Spinal cord (tissue), 10 donors: ENCODE results near the gene PHKB. TPM values are rescaled to one million over a fixed set of nuclear protein-coding genes. Genes with fewer than 3 reads are reported as not detected.

Experiments used
- DNase-seq, 6 donors: peaks; one replicate each; pipeline versions ENCODE4 v3.0.0 to v3.0.0-alpha.2; 2013 to 2015; ENCODE audit warnings: low spot score in 6 of 6, low read depth in 4 of 6
- H3K27ac ChIP-seq: one replicate; pipeline ENCODE4 v1.5.1; 2013; ENCODE audit warnings: low read depth, low read length, control low read depth
- H3K27me3 ChIP-seq: one replicate; pipeline ENCODE4 v1.6.1; 2013; ENCODE audit warnings: low read length; ENCODE audit not compliant: control insufficient read depth, insufficient read depth
- H3K36me3 ChIP-seq: one replicate; pipeline ENCODE4 v1.6.1; 2013; ENCODE audit warnings: low read length; ENCODE audit not compliant: control insufficient read depth, insufficient read depth
- H3K4me1 ChIP-seq: one replicate; pipeline ENCODE4 v1.6.1; 2013; ENCODE audit warnings: low read length; ENCODE audit not compliant: control insufficient read depth, insufficient read depth
- H3K4me3 ChIP-seq: one replicate; pipeline ENCODE4 v1.5.1; 2013; ENCODE audit warnings: low read depth, low read length, control low read depth
- H3K9me3 ChIP-seq: one replicate; pipeline ENCODE4 v1.6.1; 2013; ENCODE audit warnings: low read length; ENCODE audit not compliant: control insufficient read depth, insufficient read depth
- WGBS: methylation state at CpG from one replicate; pipeline ENCODE4 v1.1.5; 2013; ENCODE audit warnings: missing lambda C conversion rate; ENCODE audit not compliant: insufficient coverage; 5-methylcytosine and 5-hydroxymethylcytosine counted together
- polyA plus RNA-seq, 2 donors: library from polyadenylated mRNA; unstranded; fragments of 120-200 nt; gene quantifications; one replicate each; pipeline ENCODE4 v1.2.1, GENCODE V29; 2013; ENCODE audit not compliant: insufficient read length in 2 of 2
- total RNA-seq, 2 donors: library from RNA; depleted of rRNA in 1 of 2; stranded (reverse); fragments of 120-200 nt in 1 of 2; fragments of >200 nt in 1 of 2; gene quantifications; one replicate each; pipeline versions ENCODE4 v1.2.3 to v1.2.4, GENCODE V29; 2013 to 2014
- donor health status: healthy.

The PHKB gene
- total and polyA plus RNA-seq, 4 donors: 78.5 to 141 (median 85.6) TPM

DNA sequence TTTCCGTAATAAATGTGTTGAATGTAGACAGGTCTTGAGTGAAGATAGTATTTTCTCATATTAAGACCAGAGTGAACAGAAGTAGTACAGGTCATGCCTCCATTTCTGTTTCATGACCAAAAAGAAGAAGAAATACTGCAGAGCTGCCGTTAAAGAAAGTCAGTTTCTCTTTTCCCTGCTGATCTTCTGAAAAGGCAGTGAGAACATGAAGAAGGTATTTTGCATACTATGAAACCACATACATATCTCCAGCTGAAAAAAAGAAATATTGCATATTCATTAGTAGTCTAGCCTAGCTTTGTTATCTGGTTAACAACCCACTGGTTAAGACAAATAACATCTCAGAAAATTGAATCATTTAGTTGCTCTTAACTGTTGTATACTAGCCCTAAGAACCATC lies 138.4 kb downstream of the PHKB start:
- H3K9me3 ChIP-seq: no peaks in the 10 kb centered on the region
- no CpG with 5 or more reads among the region's 2 CpGs for WGBS
- H3K27ac ChIP-seq: no peak overlapping the region
- H3K4me3 ChIP-seq: no peak overlapping the region
- H3K27me3 ChIP-seq: no peaks in the 10 kb centered on the region
- DNase-seq: no peak
- H3K36me3 ChIP-seq: peaks cover 3% of the 10 kb centered on the region
- H3K4me1 ChIP-seq: no peaks in the 10 kb centered on the region

DNA sequence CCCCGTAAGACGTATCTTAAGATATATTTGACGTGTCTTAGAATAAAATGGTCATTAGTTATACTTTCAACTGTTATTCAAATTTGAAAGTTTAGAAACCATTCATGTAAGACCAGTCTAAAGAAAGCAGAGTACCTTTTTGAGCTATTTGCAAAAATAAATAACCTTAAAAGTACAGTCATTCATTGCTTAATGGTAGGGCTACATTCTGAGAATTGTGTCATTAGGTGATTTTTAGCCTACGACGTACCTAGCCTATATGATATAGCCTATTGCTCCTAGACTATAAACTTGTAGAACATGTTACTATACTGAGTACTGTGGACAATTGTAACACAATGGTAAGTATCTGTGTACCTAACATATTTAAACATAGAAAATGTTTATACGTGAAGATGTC lies 139.2 kb downstream of the PHKB start:
- no peaks in the 10 kb centered on the region for H3K4me1 ChIP-seq
- no peaks in the 10 kb centered on the region for H3K27me3 ChIP-seq
- DNase-seq: no peak
- H3K27ac ChIP-seq: no peak overlapping the region
- no peaks in the 10 kb centered on the region for H3K9me3 ChIP-seq
- peaks cover 3% of the 10 kb centered on the region for H3K36me3 ChIP-seq
- H3K4me3 ChIP-seq: no peak overlapping the region
- WGBS: no CpG with 5 or more reads among the region's 6 CpGs

DNA sequence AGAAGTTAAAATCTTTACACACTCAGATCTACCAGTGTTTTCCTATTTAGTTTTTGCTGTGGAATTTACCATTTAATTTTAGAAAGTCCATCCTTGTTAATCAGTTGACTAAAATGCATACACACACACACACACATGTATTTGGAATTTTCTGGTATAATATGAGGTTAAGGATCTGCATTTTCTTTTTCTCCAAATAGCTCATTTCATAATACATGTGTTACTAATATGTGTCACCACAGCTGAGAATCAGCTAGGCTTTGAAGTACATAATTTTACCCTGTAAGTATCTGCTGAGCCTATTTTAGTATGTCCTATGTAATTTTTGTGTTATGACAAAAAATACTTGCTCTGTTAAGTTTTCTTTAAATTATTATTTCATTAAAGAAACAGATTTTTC lies 143.2 kb downstream of the PHKB start:
- Histone ChIP-seq H3K27ac (no peak overlapping the region), H3K36me3 (peaks cover 3% of the 10 kb centered on the region), H3K4me1 (no peaks in the 10 kb centered on the region), H3K9me3 (peaks cover 2% of the 10 kb centered on the region), H3K4me3 (no peak overlapping the region), H3K27me3 (no peaks in the 10 kb centered on the region)
- no peak for DNase-seq

DNA sequence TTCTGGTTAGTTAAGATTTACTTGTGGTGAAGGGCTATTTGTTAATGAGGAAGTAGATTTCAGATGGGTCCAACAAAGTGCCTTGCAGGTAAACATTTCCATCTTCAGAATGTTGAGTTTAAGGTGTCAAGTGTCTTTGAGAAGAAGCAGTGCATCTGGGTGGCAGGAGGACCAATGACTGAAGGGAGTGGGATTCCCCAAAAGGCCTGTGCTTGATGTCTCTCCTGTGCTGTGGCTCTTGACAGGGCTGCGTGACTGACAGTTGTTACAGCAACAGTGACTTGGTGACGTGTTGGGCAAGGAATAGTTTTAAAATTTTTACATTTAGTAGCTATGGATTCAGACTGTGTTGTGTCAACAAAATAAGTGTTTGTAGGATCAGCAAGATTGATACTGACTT lies 149.9 kb downstream of the PHKB start:
- H3K36me3 ChIP-seq: no peaks in the 10 kb centered on the region
- no peak for DNase-seq
- WGBS: no CpG with 5 or more reads among the region's 2 CpGs
- no peak overlapping the region for H3K4me3 ChIP-seq
- H3K27me3 ChIP-seq: no peaks in the 10 kb centered on the region
- no peaks in the 10 kb centered on the region for H3K4me1 ChIP-seq
- H3K9me3 ChIP-seq: peaks cover 2% of the 10 kb centered on the region
- H3K27ac ChIP-seq: no peak overlapping the region

DNA sequence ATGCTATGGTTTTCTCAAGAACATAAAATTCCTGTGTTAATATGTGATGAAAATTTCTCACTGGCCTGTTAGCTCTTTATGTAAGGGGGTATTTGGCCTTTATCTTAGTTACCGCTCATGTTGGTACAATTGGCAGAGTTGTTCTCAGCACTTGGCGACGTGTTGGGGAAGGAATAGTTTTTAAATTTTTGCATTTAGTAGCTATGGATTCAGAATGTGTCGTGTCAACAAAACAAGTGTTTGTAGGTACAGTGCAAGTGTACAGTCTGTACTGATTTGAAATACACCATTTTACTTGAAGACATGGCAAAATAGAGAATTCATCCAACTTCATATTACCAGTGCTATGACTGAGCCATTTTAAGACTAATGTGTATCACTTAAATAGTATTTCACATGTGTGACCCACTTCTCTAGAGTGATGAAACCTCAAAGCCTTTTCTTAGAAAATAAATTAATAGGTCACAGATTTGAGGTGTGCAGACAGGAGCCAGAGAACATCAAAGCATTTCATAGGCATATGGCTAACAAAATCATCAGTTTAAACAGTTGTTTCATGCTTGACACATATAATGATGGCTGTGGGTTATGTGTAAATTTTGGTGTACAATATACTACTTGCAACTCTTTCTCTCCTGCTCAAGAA lies 150.8 kb downstream of the PHKB start:
- DNase-seq: no peak
- H3K27me3 ChIP-seq: no peaks in the 10 kb centered on the region
- WGBS: 97% methylated on average over 3 of the region's 4 CpGs
- H3K4me3 ChIP-seq: no peak overlapping the region
- no peaks in the 10 kb centered on the region for H3K4me1 ChIP-seq
- H3K27ac ChIP-seq: no peak overlapping the region
- H3K9me3 ChIP-seq: peaks cover 2% of the 10 kb centered on the region
- no peaks in the 10 kb centered on the region for H3K36me3 ChIP-seq

DNA sequence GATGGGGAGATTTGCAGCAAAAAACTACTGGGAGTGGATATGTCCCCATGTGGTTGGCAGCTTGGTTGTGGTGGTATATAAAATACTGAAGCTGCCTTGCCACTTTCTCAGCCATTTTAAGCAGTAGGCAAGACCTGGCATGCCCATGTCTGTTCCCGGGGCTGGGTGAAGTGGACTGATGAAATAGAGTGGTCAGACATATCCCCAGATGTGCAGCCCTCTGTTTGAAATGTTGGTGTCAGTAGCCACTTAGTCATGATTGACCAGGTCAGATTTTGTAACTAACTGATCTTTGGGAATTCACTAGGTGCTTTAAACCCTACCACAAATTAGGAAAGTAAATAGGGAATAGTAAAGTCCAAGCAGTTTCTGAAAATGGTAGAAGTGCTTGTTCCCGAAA lies 151.6 kb downstream of the PHKB start:
- Histone ChIP-seq H3K27ac (no peak overlapping the region), H3K4me3 (no peak overlapping the region), H3K4me1 (no peaks in the 10 kb centered on the region), H3K27me3 (no peaks in the 10 kb centered on the region), H3K9me3 (peaks cover 2% of the 10 kb centered on the region), H3K36me3 (no peaks in the 10 kb centered on the region)
- 91% methylated on average over 1 of the region's 2 CpGs for WGBS
- DNase-seq: no peak

DNA sequence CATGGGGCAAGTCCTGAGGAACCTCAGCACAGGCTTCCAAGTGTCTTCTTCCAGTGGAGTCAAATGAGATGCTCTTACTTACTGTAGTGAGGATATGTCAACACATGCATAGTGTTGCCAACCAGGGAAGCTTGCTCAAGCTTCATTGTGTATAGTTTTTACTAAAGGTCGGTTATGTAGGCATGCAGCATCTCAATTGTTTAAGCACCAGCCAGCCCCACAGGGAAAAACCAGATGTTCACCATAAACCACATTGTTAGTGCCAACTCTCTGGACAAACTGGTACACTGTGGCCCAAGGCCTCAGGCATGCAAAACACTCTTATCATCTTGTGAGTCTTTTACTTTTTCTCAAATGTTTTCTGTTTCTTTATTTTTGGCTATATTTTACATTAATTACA lies 152.1 kb downstream of the PHKB start:
- H3K27ac ChIP-seq: no peak overlapping the region
- H3K9me3 ChIP-seq: peaks cover 2% of the 10 kb centered on the region
- H3K36me3 ChIP-seq: no peaks in the 10 kb centered on the region
- WGBS: no CpG with 5 or more reads among the region's 1 CpG
- H3K27me3 ChIP-seq: no peaks in the 10 kb centered on the region
- no peaks in the 10 kb centered on the region for H3K4me1 ChIP-seq
- no peak overlapping the region for H3K4me3 ChIP-seq
- DNase-seq: no peak

DNA sequence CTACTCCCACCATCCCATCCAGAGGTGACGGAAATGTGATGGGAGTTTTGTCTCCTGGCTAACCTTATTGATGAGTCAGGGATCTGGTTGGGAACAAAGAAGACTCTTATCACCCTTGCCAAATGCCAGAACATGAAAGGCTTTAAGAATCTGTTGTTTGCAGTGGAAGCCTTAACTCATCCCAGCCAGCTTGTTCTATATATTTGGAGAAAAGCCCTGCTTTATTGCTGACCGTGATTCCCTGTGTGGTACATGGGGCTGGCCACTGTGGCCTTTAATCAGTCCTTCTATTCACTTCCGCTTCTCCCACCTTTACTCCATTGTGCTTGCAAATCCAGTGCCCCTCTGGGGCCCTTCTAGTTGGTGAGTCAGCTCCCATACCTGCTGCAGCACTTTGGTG lies 156.6 kb downstream of the PHKB start:
- Histone ChIP-seq H3K27ac (no peak overlapping the region), H3K36me3 (no peaks in the 10 kb centered on the region), H3K4me3 (no peak overlapping the region), H3K9me3 (no peaks in the 10 kb centered on the region), H3K4me1 (no peaks in the 10 kb centered on the region), H3K27me3 (no peaks in the 10 kb centered on the region)
- 70% methylated on average over 2 of the region's 3 CpGs for WGBS
- DNase-seq: no peak

DNA sequence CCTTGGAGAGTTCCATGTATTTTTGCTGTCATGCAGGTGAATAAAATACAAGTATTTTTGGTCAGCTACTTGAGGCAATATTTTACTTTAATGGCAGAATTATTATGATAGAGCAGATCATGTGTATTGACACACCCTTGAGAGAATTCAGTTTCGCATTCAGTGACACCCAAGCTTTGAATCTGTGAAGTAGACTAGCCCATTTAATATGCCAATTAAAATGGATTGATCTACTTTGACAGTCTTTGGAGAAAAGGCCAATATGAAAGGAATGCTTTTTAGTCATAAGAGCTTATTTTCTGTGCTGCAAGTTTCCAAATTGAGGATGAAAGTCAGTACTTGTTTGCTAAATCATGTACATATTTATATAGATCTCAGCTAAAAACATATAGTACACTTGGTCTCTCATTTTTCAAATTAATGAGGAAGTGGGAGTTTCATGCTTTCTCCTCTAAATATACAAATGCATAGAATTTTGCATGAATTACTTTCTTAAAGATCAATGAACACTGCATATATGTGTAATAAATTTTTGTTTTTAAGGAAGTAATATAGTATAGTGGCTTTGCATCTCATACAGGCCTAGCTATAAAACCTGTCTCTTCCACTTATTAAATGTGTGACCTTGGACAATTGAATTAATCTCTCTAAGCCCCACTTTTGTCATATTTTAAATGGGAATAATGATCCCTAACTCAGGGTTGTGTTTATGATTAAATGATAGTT lies 161.5 kb downstream of the PHKB start:
- WGBS: no CpG with 5 or more reads among the region's 1 CpG
- no peak overlapping the region for H3K27ac ChIP-seq
- no peak overlapping the region for H3K4me3 ChIP-seq
- DNase-seq: no peak
- no peaks in the 10 kb centered on the region for H3K27me3 ChIP-seq
- no peaks in the 10 kb centered on the region for H3K36me3 ChIP-seq
- no peaks in the 10 kb centered on the region for H3K9me3 ChIP-seq
- H3K4me1 ChIP-seq: no peaks in the 10 kb centered on the region

DNA sequence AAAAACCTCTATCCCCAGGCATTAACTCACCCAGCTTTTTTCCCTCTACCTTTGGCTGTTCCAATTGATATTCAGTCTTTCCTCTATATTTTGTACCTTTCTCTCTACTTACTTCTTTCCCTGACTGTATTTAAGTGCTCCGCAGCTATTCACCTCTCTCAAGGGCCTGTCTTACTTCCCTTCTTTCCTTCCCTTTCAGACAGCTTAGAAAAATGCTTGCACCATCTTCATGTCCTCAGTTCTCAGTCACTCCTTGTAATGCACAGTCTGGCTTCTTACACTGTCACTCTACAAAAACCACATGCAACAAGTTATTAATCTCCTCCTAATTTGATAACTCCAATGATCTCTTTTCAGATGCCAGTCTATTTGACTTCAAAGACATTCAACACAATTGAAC lies 163.4 kb downstream of the PHKB start:
- Histone ChIP-seq H3K4me3 (no peak overlapping the region), H3K27ac (no peak overlapping the region), H3K4me1 (no peaks in the 10 kb centered on the region), H3K27me3 (no peaks in the 10 kb centered on the region), H3K9me3 (no peaks in the 10 kb centered on the region), H3K36me3 (no peaks in the 10 kb centered on the region)
- 86% methylated on average over 1 of the region's 1 CpG for WGBS
- DNase-seq: no peak
